IPS DF 4.7 (cell line): ENCODE measurements around the gene HS3ST6.
"Not testable (repeated sequence)": the region's sequence is repeated elsewhere in the genome, so short reads cannot be mapped to it uniquely, and the experiment has no call there.

Experiments used
- DNase-seq: peaks from one replicate; pipeline ENCODE4 v3.0.0-alpha.2; 2013; ENCODE audit warnings: low spot score; ENCODE audit errors: extremely low read depth

HS3ST6 gene

GRCh38 chr16:1907226-1907860 lies 10.9 kb downstream of the HS3ST6 start:
- DNase-seq: no peak

DNA sequence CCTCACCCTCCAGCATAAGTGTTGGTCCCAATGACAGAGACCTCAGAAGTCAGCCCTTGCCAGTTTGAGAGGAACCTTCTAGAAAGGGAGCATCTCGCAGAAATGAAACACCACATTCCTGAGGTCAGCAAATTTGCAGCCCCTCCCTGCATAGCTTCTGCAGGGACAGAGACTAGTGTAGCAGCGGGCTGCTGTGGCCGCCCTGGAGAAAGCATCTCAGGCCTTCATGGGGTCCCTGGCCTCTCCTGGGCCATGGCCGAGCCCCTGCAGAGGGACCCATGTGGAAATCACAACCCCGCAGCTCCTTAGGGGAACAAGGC lies 11.4 kb downstream of the HS3ST6 start:
- DNase-seq: no peak

- no peak for DNase-seq
Observed at GRCh38 chr16:1906055-1906845, 12.0 kb downstream of the HS3ST6 start.

GRCh38 chr16:1903845-1904840 lies 14.1 kb downstream of the HS3ST6 start:
- DNase-seq: no peak

DNA sequence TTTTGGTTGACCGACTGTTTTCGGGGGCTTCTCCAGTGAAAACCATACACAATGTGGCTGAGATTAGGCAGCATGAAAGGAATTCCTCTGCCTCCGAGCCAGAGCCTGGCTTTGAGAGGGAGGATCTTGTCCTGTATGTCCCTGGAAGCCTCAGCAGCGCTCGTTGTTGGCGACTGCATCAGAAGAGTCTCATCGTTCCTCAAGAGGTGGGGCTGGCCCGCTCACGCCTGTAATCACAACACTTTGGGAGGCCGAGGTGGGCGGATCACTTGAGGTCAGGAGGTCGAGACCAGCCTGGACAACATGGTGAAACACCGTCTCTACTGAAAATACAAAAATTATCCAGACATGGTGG lies 15.0 kb downstream of the HS3ST6 start:
- no peak for DNase-seq

GRCh38 chr16:1902547-1903219 lies 15.5 kb downstream of the HS3ST6 start:
- DNase-seq: no peak

GRCh38 chr16:1900452-1900774 lies 17.8 kb downstream of the HS3ST6 start:
- DNase-seq: no peak

DNA sequence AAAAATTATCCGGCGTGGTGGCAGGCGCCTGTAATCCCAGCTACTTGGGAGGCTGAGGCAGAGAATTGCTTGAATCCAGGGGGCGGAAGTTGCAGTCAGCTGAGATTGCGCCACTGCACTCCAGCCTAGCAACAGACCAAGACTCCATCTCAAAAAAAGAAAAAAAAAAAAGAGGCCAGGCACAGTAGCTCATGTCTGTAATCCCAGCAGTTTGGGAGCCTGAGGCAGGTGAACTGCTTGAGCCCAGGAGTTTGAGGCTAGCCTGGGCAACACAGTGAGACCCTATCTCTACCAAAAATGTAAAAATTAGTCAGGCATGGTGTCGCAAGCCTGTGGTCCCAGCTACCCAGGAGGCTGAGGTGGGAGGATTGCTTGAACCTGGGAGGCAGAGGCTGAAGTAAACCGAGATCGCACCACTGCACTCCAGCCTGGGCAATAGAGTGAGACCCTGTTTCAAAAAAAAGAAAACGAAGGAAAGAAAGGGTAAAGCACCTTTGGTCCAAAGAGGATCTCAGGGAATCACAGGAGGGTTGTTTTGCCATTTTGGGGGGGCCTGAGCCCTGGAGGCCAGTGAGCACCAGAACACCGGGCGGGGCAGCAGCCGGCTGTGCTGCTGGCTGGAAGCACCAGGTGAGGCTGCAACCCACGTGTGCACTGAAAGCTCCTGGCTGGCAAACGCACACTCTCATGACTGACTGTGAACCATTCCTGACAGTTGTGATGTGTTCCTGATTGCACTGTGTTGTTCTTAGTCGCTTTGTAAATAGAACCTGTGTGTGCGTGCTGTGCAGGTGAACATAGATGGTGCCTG lies 18.4 kb downstream of the HS3ST6 start:
- DNase-seq: no peak

GRCh38 chr16:1897692-1898091 lies 20.5 kb downstream of the HS3ST6 start:
- DNase-seq: not testable (repeated sequence)

GRCh38 chr16:1895949-1896675 lies 22.1 kb downstream of the HS3ST6 start:
- no peak for DNase-seq

DNA sequence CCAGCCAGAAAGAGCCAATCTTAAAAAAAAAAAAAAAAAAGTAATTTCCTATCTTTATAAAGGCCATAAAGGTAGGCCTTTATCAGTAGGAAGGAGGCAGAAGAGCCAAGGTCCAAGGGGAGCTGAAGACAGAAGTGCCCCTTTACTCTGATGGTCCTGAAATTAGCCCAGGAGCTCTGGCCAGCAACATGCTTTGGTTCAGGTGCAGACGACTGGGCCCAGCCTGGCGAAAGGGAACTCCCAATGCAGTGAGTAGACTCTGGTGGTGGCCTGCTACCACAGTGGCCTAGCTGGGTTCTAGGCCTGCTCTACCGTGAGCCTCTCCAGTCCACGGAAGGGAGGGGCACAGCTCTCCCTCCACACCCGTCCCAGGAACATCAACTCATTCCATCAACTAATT lies 23.1 kb downstream of the HS3ST6 start:
- no peak for DNase-seq

- DNase-seq: no peak
Observed at GRCh38 chr16:1890708-1891050, 27.5 kb downstream of the HS3ST6 start.

- no peak for DNase-seq
Observed at GRCh38 chr16:1890024-1890707, 28.0 kb downstream of the HS3ST6 start.

GRCh38 chr16:1887711-1888354 lies 30.4 kb downstream of the HS3ST6 start:
- no peak for DNase-seq

DNA sequence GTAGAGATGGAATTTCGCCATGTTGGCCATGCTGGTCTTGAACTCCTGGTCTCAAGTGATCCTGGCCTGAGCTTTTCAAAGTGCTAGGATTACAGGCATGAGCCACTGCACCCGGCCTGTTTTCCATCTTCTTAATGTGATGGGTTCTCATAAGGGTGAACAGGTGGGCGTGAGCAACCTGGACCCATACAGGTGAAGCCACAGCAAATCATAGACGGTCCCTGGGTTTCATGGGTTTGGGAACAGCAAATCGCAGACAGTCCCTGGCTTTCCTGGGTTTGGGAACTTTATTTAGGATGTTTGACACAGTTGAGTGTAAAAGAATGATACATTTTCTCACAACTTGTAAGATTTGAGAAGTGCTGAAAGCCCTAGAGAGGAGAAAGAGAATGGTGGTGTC lies 33.3 kb downstream of the HS3ST6 start:
- no peak for DNase-seq

DNA sequence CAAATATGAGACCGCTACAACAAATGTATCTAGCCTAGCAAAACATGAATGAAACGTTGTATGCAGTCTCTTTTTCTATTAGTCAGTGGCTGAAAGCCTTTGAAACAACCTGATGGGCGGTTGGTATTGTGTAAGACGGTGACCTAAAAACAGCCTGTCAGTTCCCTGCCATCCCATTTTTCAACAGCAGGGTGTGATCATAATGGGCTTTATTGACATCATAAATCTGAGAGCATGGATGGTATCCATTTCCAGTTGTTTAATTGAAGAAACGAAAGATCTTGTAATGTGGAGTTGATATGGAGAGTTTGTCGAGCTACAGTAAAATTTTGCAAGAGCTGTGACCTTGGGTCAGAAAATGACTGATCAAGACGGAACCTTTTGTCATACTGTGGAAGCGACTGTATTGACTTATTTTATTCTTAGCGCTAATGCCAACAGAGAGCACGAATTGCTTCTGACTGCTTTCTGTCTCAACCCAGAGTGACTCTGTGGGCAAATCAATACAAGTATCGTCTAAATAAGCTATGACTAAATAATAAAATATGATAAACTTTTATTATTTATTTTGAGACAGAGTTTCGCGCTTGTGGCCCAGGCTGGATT lies 34.0 kb downstream of the HS3ST6 start:
- no peak for DNase-seq

- DNase-seq: not testable (repeated sequence)
Observed at GRCh38 chr16:1881172-1881571, 37.0 kb downstream of the HS3ST6 start.

DNA sequence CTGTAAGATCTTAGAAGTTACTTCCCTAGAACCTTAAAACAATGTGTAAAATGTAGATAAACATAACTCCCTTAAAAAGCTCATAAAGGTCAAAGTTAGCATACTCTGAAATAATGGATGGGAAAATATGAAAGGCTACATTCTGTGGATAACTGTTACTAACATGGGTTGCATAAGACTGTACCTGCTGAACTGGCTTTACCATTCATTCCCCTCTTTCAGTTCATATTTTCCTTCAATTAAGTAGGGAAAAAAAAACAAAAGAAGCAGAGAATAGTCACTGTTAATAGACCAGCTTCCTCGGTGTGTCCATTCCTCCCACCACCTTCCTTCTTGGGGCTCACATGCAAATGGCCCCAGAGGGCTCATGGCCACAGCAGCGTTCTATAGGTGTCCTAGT lies 38.7 kb downstream of the HS3ST6 start:
- no peak for DNase-seq

DNA sequence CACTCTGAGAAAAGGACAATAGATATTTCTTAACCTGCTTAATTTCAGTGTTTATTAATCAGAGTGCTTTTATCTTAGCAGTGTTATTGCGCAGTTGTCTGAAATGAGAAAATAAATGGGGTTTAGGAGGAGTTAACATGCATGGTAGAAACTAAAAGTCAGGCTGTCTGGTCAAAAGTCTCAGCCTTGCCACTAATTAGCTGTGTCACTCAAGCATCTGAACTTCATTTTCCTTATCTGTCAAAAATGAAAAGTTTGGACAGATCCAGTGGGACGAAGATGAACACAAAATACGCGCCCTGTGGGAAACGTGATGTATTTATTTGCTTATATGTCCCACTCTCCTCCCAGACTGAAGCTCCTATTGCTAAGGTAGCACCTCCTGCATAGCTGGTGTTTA lies 40.0 kb downstream of the HS3ST6 start:
- no peak for DNase-seq
